HCT116 (cell line): ENCODE results near the gene MUC16. TPM values are rescaled to one million over a fixed set of nuclear protein-coding genes. Genes with fewer than 3 reads are reported as not detected.

Experiments used
- total RNA-seq: library from RNA; stranded (reverse); gene quantifications from one replicate; pipeline ENCODE4 v1.2.1, GENCODE V29; 2021; ENCODE audit not compliant: unreplicated experiment

The MUC16 gene
- total RNA-seq, 1 experiment from 2014 or later: 0.12 TPM

Other genes starting within 250 kb of the MUC16 start
- gene ZNF558, start 178.1 kb downstream of the MUC16 start, total RNA-seq: 34.2 TPM
- not detected for gene MBD3L1, start 178.0 kb downstream of the MUC16 start, total RNA-seq
- not detected for gene OR1M1, start 76.7 kb upstream of the MUC16 start, total RNA-seq
- not detected for gene OR7G2, start 97.1 kb upstream of the MUC16 start, total RNA-seq
- not detected for gene OR7G1, start 105.4 kb upstream of the MUC16 start, total RNA-seq
- not detected for gene OR7G3, start 116.5 kb upstream of the MUC16 start, total RNA-seq
- 39.8 TPM for gene ZNF317, start 130.0 kb upstream of the MUC16 start, total RNA-seq
- 0.07 TPM for gene OR7D2, start 168.6 kb upstream of the MUC16 start, total RNA-seq
- gene OR7D4, start 209.2 kb upstream of the MUC16 start, total RNA-seq: not detected
- not detected for gene OR7E24, start 240.5 kb upstream of the MUC16 start, total RNA-seq